HFFc6 (cell line): Measurements from ENCODE around the gene AHCTF1. TPM values are rescaled to one million over a fixed set of nuclear protein-coding genes. Genes with fewer than 3 reads are reported as not detected.
"Not testable (repeated sequence)": the region's sequence is repeated elsewhere in the genome, so short reads cannot be mapped to it uniquely, and the experiment has no call there.

ENCODE experiments used
- DNase-seq: peaks from one replicate; pipeline ENCODE4 v3.0.0-alpha.2; 2018
- H3K27ac Mint-ChIP-seq: 2 replicates; pipeline ENCODE4 v1.8.0; 2020; ENCODE audit warnings: mild to moderate bottlenecking, mixed read lengths
- H3K27me3 Mint-ChIP-seq: 2 replicates; pipeline ENCODE4 v1.8.0; 2021; ENCODE audit warnings: mild to moderate bottlenecking, moderate library complexity, mixed read lengths; ENCODE audit not compliant: insufficient read depth
- H3K36me3 Mint-ChIP-seq: 2 replicates; pipeline ENCODE4 v1.8.0; 2021; ENCODE audit warnings: low read depth, mixed read lengths
- H3K4me1 Mint-ChIP-seq: 2 replicates; pipeline ENCODE4 v1.8.0; 2020; ENCODE audit warnings: low read depth, mixed read lengths
- H3K4me3 Mint-ChIP-seq: 2 replicates; pipeline ENCODE4 v1.8.0; 2020; ENCODE audit warnings: mild to moderate bottlenecking, moderate library complexity, mixed read lengths
- H3K9me3 Mint-ChIP-seq: 2 replicates; pipeline ENCODE4 v1.8.0; 2020; ENCODE audit warnings: mild to moderate bottlenecking, mixed read lengths
- total RNA-seq, 6 experiments: library from RNA; stranded (reverse); fragmentation: NEBNext Ultra II Directional; extraction: Animal tissue kit (Norgen Biotek cat#: 25700); gene quantifications; 2 replicates in 1 of 6; 3 replicates in 5 of 6; pipeline ENCODE4 v1.2.3, GENCODE V29; 2021
- TF ChIP-seq, protein P1 (sequence below): fragments of 200-600 bp; sonication (generic); IDR thresholded peaks from 2 replicates; pipeline ENCODE4 v1.5.0; 2021; ENCODE audit warnings: antibody characterized with exemption, mild to moderate bottlenecking

Gene AHCTF1
- total RNA-seq, 6 experiments from 2014 or later = 28.2 to 32.8 (median 30.6) TPM

DNA sequence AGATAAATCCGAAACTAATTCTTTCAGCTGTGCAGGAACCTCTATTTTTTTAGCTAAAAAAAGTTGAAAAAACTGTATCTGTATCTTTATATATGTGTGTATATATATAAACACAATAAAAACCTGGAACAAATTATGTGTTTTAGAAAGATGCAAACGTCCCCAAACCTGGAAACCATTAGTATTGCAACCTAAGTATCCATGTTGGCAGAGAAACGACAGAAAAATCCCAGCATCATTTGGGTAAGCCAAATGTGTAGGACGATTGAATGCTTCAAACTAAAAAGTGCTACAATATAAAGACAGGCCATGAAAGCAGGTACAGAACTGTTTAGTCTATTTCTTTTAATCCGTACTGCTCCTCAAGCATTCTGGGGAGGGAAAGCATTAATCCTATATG lies 87.9 kb downstream of the AHCTF1 start:
- Mint-ChIP-seq H3K36me3 (peaks cover 24% of the 10 kb centered on the region), H3K27ac (no peak overlapping the region), H3K27me3 (no peaks in the 10 kb centered on the region), H3K9me3 (no peaks in the 10 kb centered on the region), H3K4me1 (no peaks in the 10 kb centered on the region), H3K4me3 (no peak overlapping the region)
- no peak for DNase-seq
- TF ChIP-seq, protein P1, sequence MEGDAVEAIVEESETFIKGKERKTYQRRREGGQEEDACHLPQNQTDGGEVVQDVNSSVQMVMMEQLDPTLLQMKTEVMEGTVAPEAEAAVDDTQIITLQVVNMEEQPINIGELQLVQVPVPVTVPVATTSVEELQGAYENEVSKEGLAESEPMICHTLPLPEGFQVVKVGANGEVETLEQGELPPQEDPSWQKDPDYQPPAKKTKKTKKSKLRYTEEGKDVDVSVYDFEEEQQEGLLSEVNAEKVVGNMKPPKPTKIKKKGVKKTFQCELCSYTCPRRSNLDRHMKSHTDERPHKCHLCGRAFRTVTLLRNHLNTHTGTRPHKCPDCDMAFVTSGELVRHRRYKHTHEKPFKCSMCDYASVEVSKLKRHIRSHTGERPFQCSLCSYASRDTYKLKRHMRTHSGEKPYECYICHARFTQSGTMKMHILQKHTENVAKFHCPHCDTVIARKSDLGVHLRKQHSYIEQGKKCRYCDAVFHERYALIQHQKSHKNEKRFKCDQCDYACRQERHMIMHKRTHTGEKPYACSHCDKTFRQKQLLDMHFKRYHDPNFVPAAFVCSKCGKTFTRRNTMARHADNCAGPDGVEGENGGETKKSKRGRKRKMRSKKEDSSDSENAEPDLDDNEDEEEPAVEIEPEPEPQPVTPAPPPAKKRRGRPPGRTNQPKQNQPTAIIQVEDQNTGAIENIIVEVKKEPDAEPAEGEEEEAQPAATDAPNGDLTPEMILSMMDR = no peak

DNA sequence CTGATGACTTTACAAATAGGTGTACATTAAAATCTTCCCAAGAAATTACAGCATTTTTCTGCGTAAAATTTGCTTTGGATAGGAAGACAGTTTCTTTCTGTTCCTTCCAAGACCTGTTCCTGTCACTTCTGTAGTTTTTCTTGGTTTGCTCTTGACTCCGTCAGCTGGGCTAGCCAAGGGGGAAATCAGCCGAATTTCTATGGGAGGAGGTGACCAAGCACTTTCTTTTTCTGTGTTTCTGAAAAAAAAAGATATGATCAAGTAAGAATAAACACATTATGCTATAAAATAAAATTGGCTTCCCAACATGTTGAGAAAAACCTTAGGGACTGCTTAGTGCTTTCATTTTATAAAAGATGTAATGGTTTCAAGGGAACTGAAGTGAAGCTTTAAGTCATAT lies 91.0 kb downstream of the AHCTF1 start:
- H3K27ac Mint-ChIP-seq, H3K9me3 Mint-ChIP-seq, DNase-seq, H3K4me1 Mint-ChIP-seq, H3K4me3 Mint-ChIP-seq, H3K27me3 Mint-ChIP-seq: not testable (repeated sequence)
- peaks cover 18% of the 10 kb centered on the region for H3K36me3 Mint-ChIP-seq

DNA sequence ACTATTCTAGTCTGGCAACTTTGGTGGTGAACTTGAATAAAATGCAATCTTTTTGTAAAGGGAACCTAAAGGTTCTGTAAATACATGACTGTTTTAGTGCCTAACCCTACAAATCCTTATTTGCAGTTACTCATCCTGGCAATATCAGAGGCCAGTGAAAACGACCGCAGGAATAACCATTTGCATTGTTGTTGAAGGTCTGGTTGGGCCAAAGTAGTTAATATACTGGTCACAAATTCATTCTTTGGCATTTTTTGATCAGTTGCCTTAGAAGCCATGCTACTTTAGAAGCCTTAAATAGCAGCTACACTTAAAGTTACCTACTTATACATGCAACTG lies 93.7 kb downstream of the AHCTF1 start:
- TF ChIP-seq, protein P1 = no peak
- no peak for DNase-seq
- H3K27ac Mint-ChIP-seq = no peak overlapping the region
- peaks cover 11% of the 10 kb centered on the region; the same call in 1 of the 2 replicates for H3K36me3 Mint-ChIP-seq
- H3K4me1 Mint-ChIP-seq = peaks cover 9% of the 10 kb centered on the region
- no peaks in the 10 kb centered on the region for H3K9me3 Mint-ChIP-seq
- H3K4me3 Mint-ChIP-seq = no peak overlapping the region
- no peaks in the 10 kb centered on the region for H3K27me3 Mint-ChIP-seq

DNA sequence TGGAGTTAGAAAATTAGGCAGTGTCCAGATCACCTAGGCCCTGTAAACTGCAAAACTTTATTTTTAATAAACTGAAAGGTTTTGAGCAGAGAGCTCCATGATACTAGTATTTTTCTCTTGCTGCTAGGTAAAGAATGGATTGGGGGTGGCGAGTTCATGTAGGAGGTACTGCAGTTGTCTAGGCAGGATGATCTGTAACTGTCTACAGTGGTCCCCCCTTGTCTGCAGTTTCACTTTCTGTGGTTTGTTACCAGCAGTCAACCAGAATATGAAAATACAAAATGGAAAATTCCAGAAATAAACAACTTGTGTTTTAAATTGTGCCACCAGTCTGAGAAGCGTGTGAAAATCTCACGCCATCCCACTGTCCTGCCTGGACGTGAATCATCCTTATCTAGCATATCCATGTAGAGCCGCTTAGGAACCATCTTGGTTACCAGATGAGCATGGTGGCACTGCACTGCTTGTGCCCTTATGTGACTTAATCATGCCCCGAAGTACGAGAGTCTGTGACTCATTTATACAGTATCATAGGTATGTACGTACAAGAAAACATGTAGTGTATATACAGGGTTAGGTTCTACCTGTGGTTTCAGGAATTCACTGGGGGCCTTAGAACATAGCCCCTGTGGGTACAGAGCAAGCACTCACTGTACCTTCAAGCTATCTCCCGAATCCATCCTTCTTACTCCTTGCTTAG lies 94.2 kb downstream of the AHCTF1 start:
- TF ChIP-seq, protein P1 = no peak
- no peak for DNase-seq
- H3K4me3 Mint-ChIP-seq = no peak overlapping the region
- peaks cover 9% of the 10 kb centered on the region for H3K4me1 Mint-ChIP-seq
- H3K27ac Mint-ChIP-seq = no peak overlapping the region
- no peaks in the 10 kb centered on the region for H3K9me3 Mint-ChIP-seq
- H3K36me3 Mint-ChIP-seq = peaks cover 7% of the 10 kb centered on the region; the same call in 1 of the 2 replicates
- H3K27me3 Mint-ChIP-seq = no peaks in the 10 kb centered on the region

DNA sequence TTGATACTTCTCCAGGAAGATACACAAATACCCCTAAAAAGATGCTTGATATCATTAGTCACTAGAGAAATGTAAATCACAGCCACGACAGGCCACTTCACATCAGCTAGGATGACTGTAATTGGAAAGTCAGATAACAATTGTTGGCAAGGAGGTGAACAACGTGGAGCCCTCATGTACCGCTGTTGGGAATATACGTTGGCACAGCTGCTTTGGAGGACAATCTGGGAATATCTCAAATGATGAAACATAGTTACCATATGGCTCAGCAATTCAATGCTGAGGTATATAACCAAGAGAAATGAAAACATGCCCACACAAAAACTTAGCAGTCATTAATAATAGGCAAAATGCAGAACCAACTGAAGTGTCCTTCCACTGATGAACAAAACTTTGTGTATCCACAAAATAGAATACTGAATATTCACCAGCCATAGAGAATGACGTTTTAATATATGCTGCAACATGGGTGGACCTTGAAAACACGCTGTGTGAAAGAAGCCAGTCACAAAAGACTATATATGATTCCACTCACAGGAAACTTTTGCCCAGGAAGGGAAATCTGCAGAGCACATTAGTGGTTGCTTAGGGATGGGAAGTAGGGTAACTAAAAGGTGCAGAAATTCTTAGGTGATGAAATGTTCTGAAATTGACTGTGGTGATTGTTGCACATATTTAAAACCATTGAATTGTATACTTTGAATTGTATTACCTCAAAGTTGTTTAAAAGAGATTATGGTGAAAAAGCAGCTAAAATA lies 95.4 kb downstream of the AHCTF1 start:
- Mint-ChIP-seq H3K27ac (no peak overlapping the region), H3K27me3 (no peaks in the 10 kb centered on the region), H3K4me3 (no peak overlapping the region), H3K9me3 (no peaks in the 10 kb centered on the region), H3K4me1 (peaks cover 9% of the 10 kb centered on the region), H3K36me3 (peaks cover 7% of the 10 kb centered on the region; the same call in 1 of the 2 replicates)
- no peak for DNase-seq
- TF ChIP-seq, protein P1 = no peak

DNA sequence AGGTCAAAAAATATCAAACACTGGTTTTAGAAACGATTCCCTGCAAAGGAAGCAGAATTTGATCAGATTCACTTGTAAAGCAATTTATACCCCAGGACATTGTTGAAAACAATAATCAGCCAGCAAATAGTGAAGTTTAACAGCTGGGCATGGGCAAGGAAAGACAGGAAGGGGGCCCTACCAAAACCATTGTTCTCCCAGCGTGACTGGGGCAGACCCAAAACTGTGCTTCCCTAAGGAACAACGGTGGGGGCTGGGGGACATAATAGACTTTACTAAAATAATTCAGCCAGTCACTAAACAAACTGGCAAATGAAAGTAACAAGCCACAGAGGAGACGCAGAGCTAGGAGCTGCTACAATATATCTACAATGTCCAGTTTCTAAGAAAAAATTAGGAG lies 100.2 kb downstream of the AHCTF1 start:
- H3K27ac Mint-ChIP-seq = no peak overlapping the region
- no peak for DNase-seq
- H3K4me1 Mint-ChIP-seq = peaks cover 7% of the 10 kb centered on the region
- peaks cover 8% of the 10 kb centered on the region for H3K36me3 Mint-ChIP-seq
- TF ChIP-seq, protein P1 = no peak
- no peaks in the 10 kb centered on the region for H3K27me3 Mint-ChIP-seq
- H3K9me3 Mint-ChIP-seq = peaks cover 14% of the 10 kb centered on the region
- H3K4me3 Mint-ChIP-seq = no peak overlapping the region
